ENCODE measurements around the gene GATB. TPM values are rescaled to one million over a fixed set of nuclear protein-coding genes. Genes with fewer than 3 reads are reported as not detected.

The GATB gene
- 116 TPM for total RNA-seq

DNA sequence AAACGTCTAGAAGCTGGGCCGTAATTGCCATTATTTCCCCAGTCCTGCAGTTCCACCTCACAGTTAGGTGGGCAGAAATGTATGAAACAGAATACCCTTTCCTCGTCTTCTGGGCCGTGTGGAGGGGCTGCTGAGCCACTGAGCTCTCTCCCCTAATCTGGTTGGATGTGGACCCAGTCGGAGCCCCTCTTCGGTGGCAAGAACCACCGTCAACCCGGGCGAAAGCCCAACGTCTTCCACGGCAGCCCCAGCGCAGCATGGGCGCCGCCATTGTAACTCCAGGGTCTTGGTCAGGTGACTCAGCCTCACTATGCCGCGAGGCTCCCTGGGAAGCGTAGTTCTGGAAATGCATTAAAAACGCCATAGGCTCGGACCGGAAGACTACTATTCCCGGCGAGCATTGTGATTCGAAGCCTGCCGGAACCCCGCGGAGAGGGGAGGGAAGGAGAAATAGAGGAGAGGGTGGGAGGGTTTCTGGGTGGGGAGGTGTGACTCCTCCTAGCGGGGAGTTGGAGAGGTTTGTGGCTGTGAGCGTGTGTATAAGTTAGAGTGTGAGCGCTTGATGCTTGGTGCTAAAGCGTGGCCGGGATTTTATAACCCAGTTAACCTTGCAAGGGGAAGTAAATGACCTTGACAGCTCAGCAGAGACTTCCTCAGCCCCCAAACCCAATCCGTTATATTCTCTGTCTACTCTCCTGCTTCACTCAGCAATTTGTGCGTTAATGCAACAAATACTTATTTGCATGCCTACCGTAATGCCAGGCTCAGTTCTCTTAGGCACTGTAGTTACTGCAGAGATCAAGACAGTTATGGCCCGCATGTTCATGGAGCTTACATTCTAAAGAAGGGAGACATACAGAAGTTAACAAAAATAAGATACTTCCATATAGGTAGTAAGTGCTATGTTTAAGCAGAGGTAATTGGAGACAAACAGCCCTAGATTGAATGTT, at the start of gene GATB:
GATB (minus strand) TSS at position 296 of the 950 bp plus-strand sequence; CDS start at position 271, 25 bp downstream.

All from camera-type eye (tissue), 1 donor.